C4-2B (cell line): ENCODE data around the gene STAMBPL1.

Source experiments
- H3K27ac ChIP-seq: fragments of 450-650 bp; 2 replicates; pipeline ENCODE4 v1.5.1; 2017
- CTCF ChIP-seq: fragments of 450-650 bp; conservative IDR thresholded peaks from 2 replicates; pipeline ENCODE4 v1.5.1; 2017; ENCODE audit warnings: mild to moderate bottlenecking
- ZFX ChIP-seq: fragments of 450-650 bp; IDR thresholded peaks from 2 replicates; pipeline ENCODE4 v1.6.1; 2017

The STAMBPL1 gene

GRCh38 chr10:88849234-88849633 lies 30.8 kb upstream of the STAMBPL1 start:
- TF ChIP-seq CTCF: no peak
- no peak for TF ChIP-seq ZFX
- no peak overlapping the region for H3K27ac ChIP-seq

- no peak overlapping the region for H3K27ac ChIP-seq
- TF ChIP-seq CTCF (no peak), ZFX (no peak)
Measured at GRCh38 chr10:88850712-88851111, 29.3 kb upstream of the STAMBPL1 start.

- TF ChIP-seq CTCF: no peak
- no peak for TF ChIP-seq ZFX
- peak within 1 kb of the TSS; percentile 26; the same call in 1 of the 2 replicates for H3K27ac ChIP-seq
Measured at GRCh38 chr10:88851706-88852105, 28.3 kb upstream of the STAMBPL1 start, which contains the start of gene ANKRD22. TSS of gene ANKRD22 (minus strand) at chr10:88851844. CDS start at chr10:88851607, 237 bp downstream.

GRCh38 chr10:88852327-88852726 lies 27.7 kb upstream of the STAMBPL1 start:
- peak overlapping the region; percentile 16; the same call in 1 of the 2 replicates for H3K27ac ChIP-seq

GRCh38 chr10:88853155-88853881 lies 26.7 kb upstream of the STAMBPL1 start:
- no peak for TF ChIP-seq ZFX
- no peak for TF ChIP-seq CTCF
- no peak overlapping the region for H3K27ac ChIP-seq

More at GRCh38 chr10:88852327-88852726, 27.7 kb upstream of the STAMBPL1 start:
- TF ChIP-seq ZFX: no peak
- no peak for TF ChIP-seq CTCF

- H3K27ac ChIP-seq: no peak overlapping the region
- TF ChIP-seq CTCF (no peak), ZFX (no peak)
Measured at GRCh38 chr10:88854684-88855083, 25.4 kb upstream of the STAMBPL1 start.

GRCh38 chr10:88857831-88858230 lies 22.2 kb upstream of the STAMBPL1 start:
- no peak overlapping the region for H3K27ac ChIP-seq
- TF ChIP-seq ZFX: no peak
- no peak for TF ChIP-seq CTCF
